Stomach (tissue), 4 donors: ENCODE results near the gene SCAF4.

Source experiments
- POLR2A ChIP-seq, 4 donors: fragments of 450-650 bp; IDR thresholded peaks; one replicate each; pipeline ENCODE4 v1.6.1; 2016; ENCODE audit warnings: antibody characterized with exemption in 4 of 4, control low read depth in 2 of 4, mild to moderate bottlenecking in 1 of 4, moderate library complexity in 1 of 4
- POLR2AphosphoS5 ChIP-seq, 3 donors: sonication (generic); formaldehyde crosslinking; IDR thresholded peaks; one replicate each; pipeline ENCODE4 v1.6.1; 2016; ENCODE audit warnings: antibody characterized with exemption in 3 of 3
- TF ChIP-seq, protein P1 (sequence below), 7 experiments: fragments of 450-650 bp in 4 of 7; fragments of 200-600 bp in 3 of 7; sonication (generic) in 3 of 7; IDR thresholded peaks; one replicate each; pipeline ENCODE4 v1.5.1; 2016 to 2019; ENCODE audit warnings: antibody characterized with exemption in 7 of 7, control low read depth in 2 of 7, mild to moderate bottlenecking in 1 of 7

DNA sequence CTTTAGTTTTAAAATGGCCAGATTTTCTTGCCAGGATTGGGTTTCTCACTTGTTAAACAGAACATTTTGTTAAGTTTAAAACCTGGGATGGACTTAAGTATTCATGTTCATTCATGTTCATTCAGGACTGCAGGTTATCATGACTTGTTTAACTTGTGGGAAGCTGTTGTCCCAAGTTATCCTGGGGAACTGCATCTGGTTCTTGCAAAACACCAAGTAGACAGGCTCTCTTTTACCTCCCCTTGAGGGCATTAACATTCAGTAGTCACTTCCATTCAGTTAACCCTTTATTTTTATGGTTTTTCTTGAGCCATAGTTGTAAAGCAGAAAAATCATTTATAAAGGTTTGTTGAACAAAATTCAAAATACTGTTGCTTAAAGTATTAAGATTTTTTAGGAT, 64.3 kb downstream of the SCAF4 start:
- TF ChIP-seq POLR2AphosphoS5 (IDR thresholded peaks at IDR 0.05) (no peak), POLR2A (IDR thresholded peaks at IDR 0.05) (no peak)
- TF ChIP-seq, protein P1, sequence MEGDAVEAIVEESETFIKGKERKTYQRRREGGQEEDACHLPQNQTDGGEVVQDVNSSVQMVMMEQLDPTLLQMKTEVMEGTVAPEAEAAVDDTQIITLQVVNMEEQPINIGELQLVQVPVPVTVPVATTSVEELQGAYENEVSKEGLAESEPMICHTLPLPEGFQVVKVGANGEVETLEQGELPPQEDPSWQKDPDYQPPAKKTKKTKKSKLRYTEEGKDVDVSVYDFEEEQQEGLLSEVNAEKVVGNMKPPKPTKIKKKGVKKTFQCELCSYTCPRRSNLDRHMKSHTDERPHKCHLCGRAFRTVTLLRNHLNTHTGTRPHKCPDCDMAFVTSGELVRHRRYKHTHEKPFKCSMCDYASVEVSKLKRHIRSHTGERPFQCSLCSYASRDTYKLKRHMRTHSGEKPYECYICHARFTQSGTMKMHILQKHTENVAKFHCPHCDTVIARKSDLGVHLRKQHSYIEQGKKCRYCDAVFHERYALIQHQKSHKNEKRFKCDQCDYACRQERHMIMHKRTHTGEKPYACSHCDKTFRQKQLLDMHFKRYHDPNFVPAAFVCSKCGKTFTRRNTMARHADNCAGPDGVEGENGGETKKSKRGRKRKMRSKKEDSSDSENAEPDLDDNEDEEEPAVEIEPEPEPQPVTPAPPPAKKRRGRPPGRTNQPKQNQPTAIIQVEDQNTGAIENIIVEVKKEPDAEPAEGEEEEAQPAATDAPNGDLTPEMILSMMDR (IDR thresholded peaks at IDR 0.05), result no peak
